HepG2 (cell line): Measurements from ENCODE around the gene TMEM9B. TPM values are rescaled to one million over a fixed set of nuclear protein-coding genes. Genes with fewer than 3 reads are reported as not detected.

ENCODE experiments used
- BHLHE40 ChIP-seq: IDR thresholded peaks from 2 replicates; pipeline ENCODE4 v1.6.1; 2011; ENCODE audit warnings: low read length, improper control_type of control experiment
- EHMT2 ChIP-seq: fragments of 200-600 bp; sonication (generic); IDR thresholded peaks from 2 replicates; pipeline ENCODE4 v1.7.0; 2017; ENCODE audit warnings: antibody characterized with exemption, low read depth, low read length, borderline replicate concordance
- ESRRA ChIP-seq: sonication (generic); formaldehyde crosslinking; IDR thresholded peaks from 2 replicates; pipeline ENCODE4 v1.5.1; 2020; ENCODE audit warnings: mild to moderate bottlenecking, low read depth, missing genetic modification reagents
- HNRNPL ChIP-seq: fragments of 200-400 bp; formaldehyde crosslinking; IDR thresholded peaks from 2 replicates; pipeline ENCODE4 v1.6.1; 2017; ENCODE audit warnings: mild to moderate bottlenecking, low read depth, low read length
- LCORL ChIP-seq, 2 experiments: fragments of 450-650 bp in 1 of 2; sonication (generic) in 1 of 2; formaldehyde crosslinking in 1 of 2; IDR thresholded peaks; 2 replicates each; pipeline versions ENCODE4 v1.5.0 to v1.6.1; 2017 to 2020; ENCODE audit warnings: antibody characterized with exemption in 1 of 2, missing genetic modification reagents in 1 of 2
- MIER2 ChIP-seq: IDR thresholded peaks from 2 replicates; pipeline ENCODE4 v1.6.1; 2016; ENCODE audit warnings: missing biosample characterization, missing genetic modification reagents
- NFYC ChIP-seq: IDR thresholded peaks from 2 replicates; pipeline ENCODE4 v1.6.1; 2016; ENCODE audit warnings: missing genetic modification reagents, missing compliant biosample characterization
- PHF21A ChIP-seq: sonication (generic); formaldehyde crosslinking; IDR thresholded peaks from 2 replicates; pipeline ENCODE4 v1.5.0; 2020; ENCODE audit warnings: mild to moderate bottlenecking, missing genetic modification reagents
- RBM22 ChIP-seq: fragments of 200-400 bp; formaldehyde crosslinking; optimal IDR thresholded peaks from 2 replicates; pipeline ENCODE3; 2017; ENCODE audit warnings: mild to moderate bottlenecking, low read length, moderate library complexity
- SMAD1 ChIP-seq: sonication (generic); formaldehyde crosslinking; IDR thresholded peaks from 2 replicates; pipeline ENCODE4 v1.4.0; 2020; ENCODE audit warnings: missing genetic modification reagents, low read depth, mild to moderate bottlenecking, borderline replicate concordance
- ZBTB21 ChIP-seq: sonication (generic); formaldehyde crosslinking; IDR thresholded peaks from 2 replicates; pipeline ENCODE4 v1.4.0; 2020; ENCODE audit warnings: missing genetic modification reagents
- ZNF225 ChIP-seq: sonication (generic); formaldehyde crosslinking; IDR thresholded peaks from 2 replicates; pipeline ENCODE4 v1.4.0; 2020; ENCODE audit warnings: mild to moderate bottlenecking, missing genetic modification reagents
- ZNF484 ChIP-seq: sonication (generic); formaldehyde crosslinking; IDR thresholded peaks from 2 replicates; pipeline ENCODE4 v1.5.1; 2020; ENCODE audit warnings: mild to moderate bottlenecking, low read depth, missing genetic modification reagents, borderline replicate concordance
- ZNF501 ChIP-seq: sonication (generic); formaldehyde crosslinking; IDR thresholded peaks from 2 replicates; pipeline ENCODE4 v1.5.1; 2020; ENCODE audit warnings: mild to moderate bottlenecking, moderate library complexity, missing genetic modification reagents
- polyA plus RNA-seq, 8 experiments: library from polyadenylated mRNA; depleted of rRNA in 3 of 8; stranded (reverse) in 7 of 8; unstranded in 1 of 8; fragments of >200 nt; fragmentation: Illumina TruSeq in 4 of 8; extraction: Trizol in 4 of 8; gene quantifications; 2 replicates each; pipeline versions ENCODE4 v1.2.1 to v1.2.3, GENCODE V29; 2011 to 2016; ENCODE audit warnings: low read depth in 4 of 8, missing spikeins in 1 of 8, mixed read lengths in 1 of 8; ENCODE audit not compliant: insufficient read depth in 1 of 8
- total RNA-seq, 5 experiments: library from RNA; depleted of rRNA; stranded (reverse); fragments of >200 nt; fragmentation: Illumina TruSeq; extraction: Trizol; gene quantifications; 2 replicates each; pipeline ENCODE4 v1.2.3, GENCODE V29; 2016; ENCODE audit warnings: low read depth in 1 of 5
- TF ChIP-seq, protein P1 (sequence below): sonication (generic); formaldehyde crosslinking; IDR thresholded peaks from 2 replicates; pipeline ENCODE4 v1.8.1; 2022; ENCODE audit warnings: low read depth, mild to moderate bottlenecking, missing genetic modification reagents
- TF ChIP-seq, protein P2 (sequence below): sonication (generic); formaldehyde crosslinking; IDR thresholded peaks from 2 replicates; pipeline ENCODE4 v1.4.0; 2020; ENCODE audit warnings: missing genetic modification reagents
- TF ChIP-seq, protein P3 (sequence below): IDR thresholded peaks from 2 replicates; pipeline ENCODE4 v1.6.1; 2016; ENCODE audit warnings: missing compliant biosample characterization, missing genetic modification reagents, borderline replicate concordance
- TF ChIP-seq, protein P4 (sequence below): sonication (generic); formaldehyde crosslinking; IDR thresholded peaks from 2 replicates; pipeline ENCODE4 v1.5.0; 2020; ENCODE audit warnings: missing genetic modification reagents
- TF ChIP-seq, protein P5 (sequence below): sonication (generic); formaldehyde crosslinking; conservative IDR thresholded peaks from 2 replicates; pipeline ENCODE4 v1.4.0; 2020; ENCODE audit warnings: missing genetic modification reagents

Gene TMEM9B
- total and polyA plus RNA-seq, 2 of the 13 experiments (the other 11 are each of a cell fraction or from before 2014, with no cell fraction given): 12.4 to 20.8 TPM

DNA sequence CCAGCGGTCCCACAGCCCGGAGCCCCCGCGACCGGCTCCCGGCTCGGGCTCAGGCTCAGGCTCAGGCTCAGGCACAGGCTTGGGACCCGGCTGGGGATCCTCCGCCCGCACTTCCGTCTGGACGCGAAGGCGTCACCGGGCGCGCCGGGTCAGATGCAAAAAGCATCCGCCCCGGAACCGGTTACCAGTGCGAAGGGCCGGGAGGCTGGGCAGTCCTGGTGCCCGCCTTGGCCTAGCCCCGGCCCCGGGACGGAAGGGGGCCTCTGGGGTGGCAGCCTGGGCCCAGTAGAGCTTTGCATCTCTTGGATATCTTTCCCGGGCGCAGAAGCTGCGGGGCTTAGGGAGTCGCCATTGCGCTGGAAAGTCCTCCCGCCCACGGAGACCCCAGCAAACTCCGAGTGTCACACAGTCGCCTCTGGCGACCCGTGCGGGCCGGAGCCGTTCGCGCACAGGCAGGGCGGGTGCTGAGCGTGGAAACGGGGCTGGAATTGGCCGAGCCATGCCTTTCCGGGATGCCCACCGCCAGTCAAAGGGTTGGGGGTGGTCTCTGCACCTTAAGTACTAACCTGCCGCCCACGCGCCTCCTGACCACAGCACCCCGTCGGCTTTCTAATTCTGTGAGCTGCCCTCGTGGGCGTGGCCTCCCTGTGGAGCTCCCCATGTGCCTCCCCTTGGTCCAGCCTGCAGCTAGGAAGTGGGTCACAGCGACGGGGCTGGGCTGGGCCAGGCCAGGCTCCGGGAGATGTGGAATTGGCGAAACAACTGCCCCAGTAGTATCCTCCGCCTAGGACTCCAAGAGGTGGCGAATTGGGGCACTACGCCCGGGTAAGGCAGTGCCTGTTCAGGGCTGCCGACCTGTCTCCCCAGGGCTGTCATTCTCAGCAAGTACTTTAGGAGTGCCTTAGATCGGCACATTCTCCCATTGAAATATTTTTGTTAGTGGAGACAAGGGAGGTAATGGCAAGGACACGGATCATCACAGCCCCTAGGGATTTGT lies at the start of gene TMEM9B (continued):
- TF ChIP-seq SMAD1 (CRISPR knock-in tag) (peak; percentile 89; the same call in 1 of the 2 replicates), MIER2 (CRISPR knock-in tag) (no peak), RBM22 (no peak), PHF21A (CRISPR knock-in tag) (peak; percentile 95), HNRNPL (peak; percentile 94), ZNF501 (peak; percentile 93), NFYC (peak; percentile 19; the same call in 1 of the 2 replicates), ZNF484 (CRISPR knock-in tag) (no peak), BHLHE40 (no peak), EHMT2 (no peak), ZBTB21 (CRISPR knock-in tag) (no peak; the same call in 1 of the 2 replicates), LCORL (IDR thresholded peaks at IDR 0.05) (0 out of 2 replicates have a peak, but pooled peaks have one; percentile 33), LCORL (CRISPR knock-in tag; IDR thresholded peaks at IDR 0.05) (peak; percentile 66), ESRRA (CRISPR knock-in tag) (0 out of 2 replicates have a peak, but pooled peaks have one; percentile 72), ZNF225 (CRISPR knock-in tag) (peak; percentile 54)
- TF ChIP-seq, protein P1, sequence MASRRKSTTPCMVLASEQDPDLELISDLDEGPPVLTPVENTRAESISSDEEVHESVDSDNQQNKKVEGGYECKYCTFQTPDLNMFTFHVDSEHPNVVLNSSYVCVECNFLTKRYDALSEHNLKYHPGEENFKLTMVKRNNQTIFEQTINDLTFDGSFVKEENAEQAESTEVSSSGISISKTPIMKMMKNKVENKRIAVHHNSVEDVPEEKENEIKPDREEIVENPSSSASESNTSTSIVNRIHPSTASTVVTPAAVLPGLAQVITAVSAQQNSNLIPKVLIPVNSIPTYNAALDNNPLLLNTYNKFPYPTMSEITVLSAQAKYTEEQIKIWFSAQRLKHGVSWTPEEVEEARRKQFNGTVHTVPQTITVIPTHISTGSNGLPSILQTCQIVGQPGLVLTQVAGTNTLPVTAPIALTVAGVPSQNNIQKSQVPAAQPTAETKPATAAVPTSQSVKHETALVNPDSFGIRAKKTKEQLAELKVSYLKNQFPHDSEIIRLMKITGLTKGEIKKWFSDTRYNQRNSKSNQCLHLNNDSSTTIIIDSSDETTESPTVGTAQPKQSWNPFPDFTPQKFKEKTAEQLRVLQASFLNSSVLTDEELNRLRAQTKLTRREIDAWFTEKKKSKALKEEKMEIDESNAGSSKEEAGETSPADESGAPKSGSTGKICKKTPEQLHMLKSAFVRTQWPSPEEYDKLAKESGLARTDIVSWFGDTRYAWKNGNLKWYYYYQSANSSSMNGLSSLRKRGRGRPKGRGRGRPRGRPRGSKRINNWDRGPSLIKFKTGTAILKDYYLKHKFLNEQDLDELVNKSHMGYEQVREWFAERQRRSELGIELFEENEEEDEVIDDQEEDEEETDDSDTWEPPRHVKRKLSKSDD (CRISPR knock-in tag): 0 out of 2 replicates have a peak, but pooled peaks have one; percentile 23
- TF ChIP-seq, protein P2, sequence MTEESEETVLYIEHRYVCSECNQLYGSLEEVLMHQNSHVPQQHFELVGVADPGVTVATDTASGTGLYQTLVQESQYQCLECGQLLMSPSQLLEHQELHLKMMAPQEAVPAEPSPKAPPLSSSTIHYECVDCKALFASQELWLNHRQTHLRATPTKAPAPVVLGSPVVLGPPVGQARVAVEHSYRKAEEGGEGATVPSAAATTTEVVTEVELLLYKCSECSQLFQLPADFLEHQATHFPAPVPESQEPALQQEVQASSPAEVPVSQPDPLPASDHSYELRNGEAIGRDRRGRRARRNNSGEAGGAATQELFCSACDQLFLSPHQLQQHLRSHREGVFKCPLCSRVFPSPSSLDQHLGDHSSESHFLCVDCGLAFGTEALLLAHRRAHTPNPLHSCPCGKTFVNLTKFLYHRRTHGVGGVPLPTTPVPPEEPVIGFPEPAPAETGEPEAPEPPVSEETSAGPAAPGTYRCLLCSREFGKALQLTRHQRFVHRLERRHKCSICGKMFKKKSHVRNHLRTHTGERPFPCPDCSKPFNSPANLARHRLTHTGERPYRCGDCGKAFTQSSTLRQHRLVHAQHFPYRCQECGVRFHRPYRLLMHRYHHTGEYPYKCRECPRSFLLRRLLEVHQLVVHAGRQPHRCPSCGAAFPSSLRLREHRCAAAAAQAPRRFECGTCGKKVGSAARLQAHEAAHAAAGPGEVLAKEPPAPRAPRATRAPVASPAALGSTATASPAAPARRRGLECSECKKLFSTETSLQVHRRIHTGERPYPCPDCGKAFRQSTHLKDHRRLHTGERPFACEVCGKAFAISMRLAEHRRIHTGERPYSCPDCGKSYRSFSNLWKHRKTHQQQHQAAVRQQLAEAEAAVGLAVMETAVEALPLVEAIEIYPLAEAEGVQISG (CRISPR knock-in tag): peak; percentile 88
- TF ChIP-seq, protein P3, sequence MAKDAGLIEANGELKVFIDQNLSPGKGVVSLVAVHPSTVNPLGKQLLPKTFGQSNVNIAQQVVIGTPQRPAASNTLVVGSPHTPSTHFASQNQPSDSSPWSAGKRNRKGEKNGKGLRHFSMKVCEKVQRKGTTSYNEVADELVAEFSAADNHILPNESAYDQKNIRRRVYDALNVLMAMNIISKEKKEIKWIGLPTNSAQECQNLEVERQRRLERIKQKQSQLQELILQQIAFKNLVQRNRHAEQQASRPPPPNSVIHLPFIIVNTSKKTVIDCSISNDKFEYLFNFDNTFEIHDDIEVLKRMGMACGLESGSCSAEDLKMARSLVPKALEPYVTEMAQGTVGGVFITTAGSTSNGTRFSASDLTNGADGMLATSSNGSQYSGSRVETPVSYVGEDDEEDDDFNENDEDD (CRISPR knock-in tag): 0 out of 2 replicates have a peak, but pooled peaks have one; percentile 5
- TF ChIP-seq, protein P4, sequence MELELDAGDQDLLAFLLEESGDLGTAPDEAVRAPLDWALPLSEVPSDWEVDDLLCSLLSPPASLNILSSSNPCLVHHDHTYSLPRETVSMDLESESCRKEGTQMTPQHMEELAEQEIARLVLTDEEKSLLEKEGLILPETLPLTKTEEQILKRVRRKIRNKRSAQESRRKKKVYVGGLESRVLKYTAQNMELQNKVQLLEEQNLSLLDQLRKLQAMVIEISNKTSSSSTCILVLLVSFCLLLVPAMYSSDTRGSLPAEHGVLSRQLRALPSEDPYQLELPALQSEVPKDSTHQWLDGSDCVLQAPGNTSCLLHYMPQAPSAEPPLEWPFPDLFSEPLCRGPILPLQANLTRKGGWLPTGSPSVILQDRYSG: peak; percentile 68; the same call in 1 of the 2 replicates
- TF ChIP-seq, protein P5, sequence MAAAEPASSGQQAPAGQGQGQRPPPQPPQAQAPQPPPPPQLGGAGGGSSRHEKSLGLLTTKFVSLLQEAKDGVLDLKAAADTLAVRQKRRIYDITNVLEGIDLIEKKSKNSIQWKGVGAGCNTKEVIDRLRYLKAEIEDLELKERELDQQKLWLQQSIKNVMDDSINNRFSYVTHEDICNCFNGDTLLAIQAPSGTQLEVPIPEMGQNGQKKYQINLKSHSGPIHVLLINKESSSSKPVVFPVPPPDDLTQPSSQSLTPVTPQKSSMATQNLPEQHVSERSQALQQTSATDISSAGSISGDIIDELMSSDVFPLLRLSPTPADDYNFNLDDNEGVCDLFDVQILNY (CRISPR knock-in tag): no peak
